ENCODE data around the gene LRP10.

The LRP10 gene

DNA sequence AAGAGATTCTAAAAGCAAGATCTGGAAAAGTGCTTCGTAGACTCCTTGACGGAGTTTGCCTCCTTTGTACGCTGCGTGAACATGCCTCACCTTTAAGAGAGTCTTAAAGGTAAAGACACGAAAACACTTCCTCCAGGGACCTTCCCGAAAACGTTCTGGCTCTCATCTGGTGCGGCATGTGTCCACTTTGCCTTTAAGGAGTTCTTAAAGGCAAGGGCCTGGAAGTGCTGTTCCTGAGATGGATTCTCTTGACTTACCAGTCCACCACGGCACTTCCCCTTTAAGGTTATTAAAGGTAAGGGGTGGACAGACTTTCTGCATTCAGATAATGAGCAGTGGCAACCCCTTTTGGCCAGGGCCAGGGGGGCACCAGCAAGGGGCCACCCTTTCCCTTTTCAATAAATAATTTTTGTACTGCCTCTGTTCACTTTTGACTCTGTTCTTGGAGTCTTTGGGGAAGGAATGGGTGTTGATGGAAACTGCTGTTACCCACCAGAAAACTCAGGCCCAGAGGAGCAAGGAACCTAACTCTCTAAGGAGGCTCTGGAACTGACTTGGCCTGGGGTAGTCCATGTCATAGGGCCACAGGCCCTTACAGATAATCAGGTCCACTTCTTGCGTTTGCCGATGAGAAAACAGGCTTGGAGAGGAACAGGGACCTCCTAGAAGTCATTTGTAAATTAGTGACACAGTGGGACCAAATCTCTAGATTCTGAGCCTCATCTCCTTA lies 15.9 kb downstream of the LRP10 start:
- Histone ChIP-seq H3K27ac (ENCODE audit: low read depth, low read length) (peak overlapping the region; percentile 57), H3K4me3 (ENCODE audit: low read depth in 1 of 2, low read length in 2 of 2) (peak overlapping the region; percentile 57 to 72), H3K9me3 (ENCODE audit: control insufficient read depth in 1 of 2, low read length in 2 of 2) (no peaks in the 10 kb centered on the region), H3K4me1 (ENCODE audit: control insufficient read depth in 1 of 2, insufficient read depth in 2 of 2, low read length in 2 of 2) (peaks cover 33 to 46% of the 10 kb centered on the region in 2 donors), H3K36me3 (ENCODE audit: control insufficient read depth in 1 of 2, insufficient read depth in 2 of 2, low read length in 2 of 2) (no peaks in the 10 kb centered on the region), H3K9ac (ENCODE audit: low read depth in 1 of 2, low read length in 2 of 2) (peak overlapping the region; percentile 35 to 48), H3K27me3 (ENCODE audit: control insufficient read depth in 1 of 2, insufficient read depth in 2 of 2, low read length in 2 of 2) (no peaks in the 10 kb centered on the region)

- no peaks in the 10 kb centered on the region for H3K27me3 ChIP-seq (ENCODE audit: control insufficient read depth in 1 of 2, insufficient read depth in 2 of 2, low read length in 2 of 2)
- H3K9ac ChIP-seq (ENCODE audit: low read depth in 1 of 2, low read length in 2 of 2), result peak overlapping the region; percentile 13 to 48
- H3K9me3 ChIP-seq (ENCODE audit: control insufficient read depth in 1 of 2, low read length in 2 of 2), result no peaks in the 10 kb centered on the region
- no peaks in the 10 kb centered on the region for H3K36me3 ChIP-seq (ENCODE audit: control insufficient read depth in 1 of 2, insufficient read depth in 2 of 2, low read length in 2 of 2)
- H3K4me3 ChIP-seq (ENCODE audit: low read depth in 1 of 2, low read length in 2 of 2), result peak overlapping the region; percentile 57 to 72
- no peak overlapping the region for H3K27ac ChIP-seq (ENCODE audit: low read depth, low read length)
- H3K4me1 ChIP-seq (ENCODE audit: control insufficient read depth in 1 of 2, insufficient read depth in 2 of 2, low read length in 2 of 2), result peaks cover 29 to 41% of the 10 kb centered on the region in 2 donors
Measured at GRCh38 chr14:22887990-22888378, 16.4 kb downstream of the LRP10 start.

GRCh38 chr14:22888662-22889061 lies 17.1 kb downstream of the LRP10 start:
- Histone ChIP-seq H3K36me3 (ENCODE audit: control insufficient read depth in 1 of 2, insufficient read depth in 2 of 2, low read length in 2 of 2) (no peaks in the 10 kb centered on the region), H3K9ac (ENCODE audit: low read depth in 1 of 2, low read length in 2 of 2) (no peak overlapping the region), H3K27me3 (ENCODE audit: control insufficient read depth in 1 of 2, insufficient read depth in 2 of 2, low read length in 2 of 2) (no peaks in the 10 kb centered on the region), H3K4me3 (ENCODE audit: low read depth in 1 of 2, low read length in 2 of 2) (no peak overlapping the region), H3K4me1 (ENCODE audit: control insufficient read depth in 1 of 2, insufficient read depth in 2 of 2, low read length in 2 of 2) (peaks cover 24 to 36% of the 10 kb centered on the region in 2 donors), H3K9me3 (ENCODE audit: control insufficient read depth in 1 of 2, low read length in 2 of 2) (no peaks in the 10 kb centered on the region), H3K27ac (ENCODE audit: low read depth, low read length) (no peak overlapping the region)

DNA sequence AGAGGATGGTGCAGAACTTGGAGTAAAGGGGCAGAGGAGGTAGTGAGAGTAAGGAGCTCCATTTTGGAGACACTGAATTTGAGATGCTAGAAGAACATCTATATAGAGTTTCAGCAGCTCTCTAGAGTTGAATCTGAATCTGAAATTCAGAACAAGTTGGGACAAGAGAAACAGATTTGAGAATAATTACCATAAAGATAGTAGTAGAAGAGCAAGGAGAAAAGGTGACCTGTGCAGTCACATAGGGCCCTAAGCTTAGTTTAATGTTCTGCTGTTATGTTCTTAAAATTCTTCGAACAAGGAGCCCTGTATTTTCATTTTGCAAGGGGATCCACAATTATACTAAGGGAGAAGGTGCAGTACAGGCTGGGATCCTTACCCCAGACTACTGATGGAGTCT lies 18.9 kb downstream of the LRP10 start:
- Histone ChIP-seq H3K4me3 (ENCODE audit: low read depth in 1 of 2, low read length in 2 of 2) (no peak overlapping the region), H3K9ac (ENCODE audit: low read depth in 1 of 2, low read length in 2 of 2) (no peak overlapping the region), H3K27me3 (ENCODE audit: control insufficient read depth in 1 of 2, insufficient read depth in 2 of 2, low read length in 2 of 2) (no peaks in the 10 kb centered on the region), H3K4me1 (ENCODE audit: control insufficient read depth in 1 of 2, insufficient read depth in 2 of 2, low read length in 2 of 2) (peaks cover 14 to 30% of the 10 kb centered on the region in 2 donors), H3K27ac (ENCODE audit: low read depth, low read length) (no peak overlapping the region), H3K36me3 (ENCODE audit: control insufficient read depth in 1 of 2, insufficient read depth in 2 of 2, low read length in 2 of 2) (no peaks in the 10 kb centered on the region), H3K9me3 (ENCODE audit: control insufficient read depth in 1 of 2, low read length in 2 of 2) (no peaks in the 10 kb centered on the region)

- no peak overlapping the region for H3K9ac ChIP-seq (ENCODE audit: low read depth in 1 of 2, low read length in 2 of 2)
- no peaks in the 10 kb centered on the region for H3K9me3 ChIP-seq (ENCODE audit: control insufficient read depth in 1 of 2, low read length in 2 of 2)
- no peak overlapping the region for H3K4me3 ChIP-seq (ENCODE audit: low read depth in 1 of 2, low read length in 2 of 2)
Measured at GRCh38 chr14:22892488-22892887, 20.9 kb downstream of the LRP10 start.

GRCh38 chr14:22893706-22894105 lies 22.2 kb downstream of the LRP10 start:
- Histone ChIP-seq H3K36me3 (ENCODE audit: control insufficient read depth in 1 of 2, insufficient read depth in 2 of 2, low read length in 2 of 2) (no peaks in the 10 kb centered on the region), H3K27me3 (ENCODE audit: control insufficient read depth in 1 of 2, insufficient read depth in 2 of 2, low read length in 2 of 2) (no peaks in the 10 kb centered on the region), H3K4me3 (ENCODE audit: low read depth in 1 of 2, low read length in 2 of 2) (no peak overlapping the region), H3K9me3 (ENCODE audit: control insufficient read depth in 1 of 2, low read length in 2 of 2) (no peaks in the 10 kb centered on the region), H3K4me1 (ENCODE audit: control insufficient read depth in 1 of 2, insufficient read depth in 2 of 2, low read length in 2 of 2) (peaks cover 0 to 4% of the 10 kb centered on the region in 2 donors), H3K27ac (ENCODE audit: low read depth, low read length) (no peak overlapping the region), H3K9ac (ENCODE audit: low read depth in 1 of 2, low read length in 2 of 2) (no peak overlapping the region)

More at GRCh38 chr14:22892488-22892887, 20.9 kb downstream of the LRP10 start:
- H3K27me3 ChIP-seq (ENCODE audit: control insufficient read depth in 1 of 2, insufficient read depth in 2 of 2, low read length in 2 of 2), result no peaks in the 10 kb centered on the region
- no peaks in the 10 kb centered on the region for H3K36me3 ChIP-seq (ENCODE audit: control insufficient read depth in 1 of 2, insufficient read depth in 2 of 2, low read length in 2 of 2)
- H3K27ac ChIP-seq (ENCODE audit: low read depth, low read length), result no peak overlapping the region
- H3K4me1 ChIP-seq (ENCODE audit: control insufficient read depth in 1 of 2, insufficient read depth in 2 of 2, low read length in 2 of 2), result peaks cover 7 to 16% of the 10 kb centered on the region in 2 donors

DNA sequence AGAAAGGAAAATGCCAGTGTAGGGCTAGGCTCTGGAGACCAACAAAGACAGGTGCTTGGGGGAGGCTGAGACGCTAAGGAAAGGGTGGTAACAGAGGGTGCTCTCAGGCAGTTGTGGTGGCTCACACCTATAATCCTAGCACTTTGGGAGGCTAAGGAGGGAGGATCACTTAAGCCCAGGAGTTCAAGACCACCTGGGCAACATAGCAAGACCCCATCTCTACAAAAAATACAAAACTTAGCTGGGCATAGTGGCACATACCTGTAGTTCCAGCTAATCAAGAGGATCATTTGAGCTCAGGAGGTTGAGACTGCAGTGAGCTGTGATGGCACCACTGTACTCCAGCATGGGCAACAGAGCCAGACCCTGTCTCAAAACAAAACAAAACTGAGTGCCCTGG lies 23.9 kb downstream of the LRP10 start:
- no peaks in the 10 kb centered on the region for H3K27me3 ChIP-seq (ENCODE audit: control insufficient read depth in 1 of 2, insufficient read depth in 2 of 2, low read length in 2 of 2)
- peaks cover 4 to 5% of the 10 kb centered on the region in 2 donors for H3K4me1 ChIP-seq (ENCODE audit: control insufficient read depth in 1 of 2, insufficient read depth in 2 of 2, low read length in 2 of 2)
- H3K4me3 ChIP-seq (ENCODE audit: low read depth in 1 of 2, low read length in 2 of 2), result no peak overlapping the region
- peaks cover 0 to 2% of the 10 kb centered on the region in 2 donors for H3K36me3 ChIP-seq (ENCODE audit: control insufficient read depth in 1 of 2, insufficient read depth in 2 of 2, low read length in 2 of 2)
- H3K9me3 ChIP-seq (ENCODE audit: control insufficient read depth in 1 of 2, low read length in 2 of 2), result no peaks in the 10 kb centered on the region
- no peak overlapping the region for H3K27ac ChIP-seq (ENCODE audit: low read depth, low read length)
- no peak overlapping the region for H3K9ac ChIP-seq (ENCODE audit: low read depth in 1 of 2, low read length in 2 of 2)

DNA sequence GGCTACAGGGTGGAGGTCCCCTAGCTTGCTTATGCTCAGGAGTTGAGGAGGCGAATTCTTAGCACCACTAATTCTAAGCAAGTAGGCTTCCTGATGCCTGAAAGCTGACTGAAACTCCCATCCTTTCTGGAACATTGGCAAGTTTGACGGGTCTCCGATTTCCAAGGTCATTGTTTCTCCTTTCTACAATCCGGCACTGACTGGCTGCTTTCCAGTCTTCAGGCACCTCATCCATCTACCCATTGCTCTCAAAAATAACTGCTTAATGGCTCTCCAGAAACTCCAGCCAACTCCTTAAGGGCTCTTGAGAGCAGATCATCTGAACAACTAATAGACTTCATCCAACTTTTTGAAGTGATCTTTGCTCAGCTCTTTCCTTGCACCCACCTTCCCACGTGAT lies 24.8 kb downstream of the LRP10 start:
- Histone ChIP-seq H3K4me3 (ENCODE audit: low read depth in 1 of 2, low read length in 2 of 2) (no peak overlapping the region), H3K9ac (ENCODE audit: low read depth in 1 of 2, low read length in 2 of 2) (no peak overlapping the region)

GRCh38 chr14:22896760-22897159 lies 25.2 kb downstream of the LRP10 start:
- H3K27me3 ChIP-seq (ENCODE audit: control insufficient read depth in 1 of 2, insufficient read depth in 2 of 2, low read length in 2 of 2), result no peaks in the 10 kb centered on the region
- H3K4me1 ChIP-seq (ENCODE audit: control insufficient read depth in 1 of 2, insufficient read depth in 2 of 2, low read length in 2 of 2), result peaks cover 4 to 5% of the 10 kb centered on the region in 2 donors
- H3K9me3 ChIP-seq (ENCODE audit: control insufficient read depth in 1 of 2, low read length in 2 of 2), result no peaks in the 10 kb centered on the region
- no peak overlapping the region for H3K4me3 ChIP-seq (ENCODE audit: low read depth in 1 of 2, low read length in 2 of 2)
- H3K36me3 ChIP-seq (ENCODE audit: control insufficient read depth in 1 of 2, insufficient read depth in 2 of 2, low read length in 2 of 2), result peaks cover 10 to 14% of the 10 kb centered on the region in 2 donors
- no peak overlapping the region for H3K27ac ChIP-seq (ENCODE audit: low read depth, low read length)
- no peak overlapping the region for H3K9ac ChIP-seq (ENCODE audit: low read depth in 1 of 2, low read length in 2 of 2)

More for the DNA sequence above, 24.8 kb downstream of the LRP10 start:
- H3K9me3 ChIP-seq (ENCODE audit: control insufficient read depth in 1 of 2, low read length in 2 of 2), result no peaks in the 10 kb centered on the region
- H3K27ac ChIP-seq (ENCODE audit: low read depth, low read length), result no peak overlapping the region
- H3K36me3 ChIP-seq (ENCODE audit: control insufficient read depth in 1 of 2, insufficient read depth in 2 of 2, low read length in 2 of 2), result peaks cover 6 to 10% of the 10 kb centered on the region in 2 donors
- H3K27me3 ChIP-seq (ENCODE audit: control insufficient read depth in 1 of 2, insufficient read depth in 2 of 2, low read length in 2 of 2), result no peaks in the 10 kb centered on the region
- H3K4me1 ChIP-seq (ENCODE audit: control insufficient read depth in 1 of 2, insufficient read depth in 2 of 2, low read length in 2 of 2), result peaks cover 4 to 5% of the 10 kb centered on the region in 2 donors

DNA sequence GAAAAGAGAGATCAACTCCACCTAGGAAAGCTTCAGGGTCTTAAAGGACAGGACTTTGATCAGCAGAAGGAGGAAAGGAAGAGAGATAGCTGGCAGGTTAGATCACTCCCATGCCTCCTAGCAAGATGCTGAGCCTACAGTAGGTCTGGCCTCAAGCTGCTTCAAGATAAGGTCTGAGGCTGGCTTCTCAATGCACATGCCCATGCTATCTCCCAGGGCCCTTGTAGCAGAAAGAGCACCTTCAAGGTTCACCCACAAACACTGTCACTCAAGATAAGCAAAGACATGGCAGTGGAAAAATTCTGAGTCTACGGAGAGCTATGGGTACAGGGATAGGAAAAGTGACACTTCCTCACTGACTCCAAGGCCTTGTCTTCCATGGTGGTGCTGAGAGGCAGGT lies 25.8 kb downstream of the LRP10 start:
- H3K9ac ChIP-seq (ENCODE audit: low read depth in 1 of 2, low read length in 2 of 2), result no peak overlapping the region
- H3K9me3 ChIP-seq (ENCODE audit: control insufficient read depth in 1 of 2, low read length in 2 of 2), result no peaks in the 10 kb centered on the region
- H3K27ac ChIP-seq (ENCODE audit: low read depth, low read length), result no peak overlapping the region
- no peaks in the 10 kb centered on the region for H3K27me3 ChIP-seq (ENCODE audit: control insufficient read depth in 1 of 2, insufficient read depth in 2 of 2, low read length in 2 of 2)
- peaks cover 4 to 5% of the 10 kb centered on the region in 2 donors for H3K4me1 ChIP-seq (ENCODE audit: control insufficient read depth in 1 of 2, insufficient read depth in 2 of 2, low read length in 2 of 2)
- peaks cover 11 to 20% of the 10 kb centered on the region in 2 donors for H3K36me3 ChIP-seq (ENCODE audit: control insufficient read depth in 1 of 2, insufficient read depth in 2 of 2, low read length in 2 of 2)
- no peak overlapping the region for H3K4me3 ChIP-seq (ENCODE audit: low read depth in 1 of 2, low read length in 2 of 2)
